ENCODE results near the gene WDR86. TPM values are rescaled to one million over a fixed set of nuclear protein-coding genes. Genes with fewer than 3 reads are reported as not detected.

The WDR86 gene
- total and polyA plus RNA-seq, 8 donors: 0.85 to 24.1 (median 19.5) TPM

DNA sequence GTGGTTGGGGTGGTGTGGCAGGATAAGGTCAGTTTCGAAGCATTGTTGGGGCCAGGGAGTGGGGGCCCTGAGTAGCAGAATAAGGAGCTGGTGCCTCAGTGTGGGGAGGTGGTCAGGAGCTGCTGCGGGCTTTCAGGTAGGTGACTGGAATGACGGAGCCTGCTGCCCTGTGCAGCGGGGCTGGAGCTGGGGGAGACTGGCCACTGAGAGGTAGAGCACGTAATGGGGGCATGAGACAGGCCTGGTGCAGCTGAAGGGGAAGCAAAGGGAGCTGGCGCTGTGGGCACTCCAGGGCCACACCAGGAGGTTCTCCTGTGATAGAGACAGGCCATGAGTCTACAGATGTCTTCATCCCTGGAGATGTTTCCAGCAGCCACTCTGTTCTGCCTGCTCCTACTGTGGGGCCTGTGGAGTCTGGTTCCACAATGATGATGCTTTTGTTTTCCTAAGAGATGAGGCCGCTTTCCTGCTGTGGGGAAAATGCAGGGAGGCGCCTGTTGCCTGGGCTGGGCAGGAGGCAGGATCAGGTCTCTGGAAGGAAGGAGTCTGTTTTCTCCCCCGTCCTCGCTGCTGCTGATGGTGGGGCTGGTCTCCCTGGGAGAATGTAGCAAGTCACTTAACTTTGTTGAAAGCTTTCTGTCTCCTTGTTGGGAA, 37.1 kb downstream of the WDR86 start:
- DNase-seq: peak in 1 of 4 donors; percentile 43
- H3K36me3 ChIP-seq: peaks cover 0 to 89% of the 10 kb centered on the region in 2 donors
- H3K27me3 ChIP-seq: no peaks in the 10 kb centered on the region
- H3K9me3 ChIP-seq: no peaks in the 10 kb centered on the region
- TF ChIP-seq CTCF (IDR thresholded peaks at IDR 0.05): no peak
- peaks cover 0 to 8% of the 10 kb centered on the region in 2 donors for H3K4me1 ChIP-seq
- no peak overlapping the region for H3K27ac ChIP-seq
- intact Hi-C loops (cut with DNase I): loop anchor here in 1 of 2 donors (10.0 kb wide), 1 partner anchor 392 kb away; no protein-coding TSS in a partner anchor
- H3K4me3 ChIP-seq: no peak overlapping the region
- no peak for ATAC-seq

- peaks cover 6 to 10% of the 10 kb centered on the region in 2 donors for H3K4me1 ChIP-seq
- TF ChIP-seq CTCF (IDR thresholded peaks at IDR 0.05): no peak
- no peaks in the 10 kb centered on the region for H3K9me3 ChIP-seq
- DNase-seq (no peak), ATAC-seq (no peak)
- H3K27ac ChIP-seq: no peak overlapping the region
- no peak overlapping the region for H3K4me3 ChIP-seq
- H3K36me3 ChIP-seq: peaks cover 0 to 78% of the 10 kb centered on the region in 2 donors
- intact Hi-C loops (cut with DNase I): loop anchor here in 1 of 2 donors (10.0 kb wide), 1 partner anchor 394 kb away; no protein-coding TSS in a partner anchor
- no peaks in the 10 kb centered on the region for H3K27me3 ChIP-seq
Measured at GRCh38 chr7:151371266-151371665, 38.6 kb downstream of the WDR86 start.

GRCh38 chr7:151368136-151368571, 41.7 kb downstream of the WDR86 start:
- Histone ChIP-seq H3K27me3 (no peaks in the 10 kb centered on the region), H3K4me3 (no peak overlapping the region), H3K4me1 (peaks cover 6 to 10% of the 10 kb centered on the region in 2 donors), H3K36me3 (peaks cover 0 to 53% of the 10 kb centered on the region in 2 donors), H3K9me3 (no peaks in the 10 kb centered on the region), H3K27ac (no peak overlapping the region)
- ATAC-seq (peak; percentile 99), DNase-seq (peak; percentile 66 to 90 (median 81))
- TF ChIP-seq CTCF (IDR thresholded peaks at IDR 0.05): peak; percentile 94 to 98
- intact Hi-C loops (cut with DNase I): loop anchor here in 1 of 2 donors (2.0 kb wide), 1 partner anchor 81 kb away; no protein-coding TSS in a partner anchor

DNA sequence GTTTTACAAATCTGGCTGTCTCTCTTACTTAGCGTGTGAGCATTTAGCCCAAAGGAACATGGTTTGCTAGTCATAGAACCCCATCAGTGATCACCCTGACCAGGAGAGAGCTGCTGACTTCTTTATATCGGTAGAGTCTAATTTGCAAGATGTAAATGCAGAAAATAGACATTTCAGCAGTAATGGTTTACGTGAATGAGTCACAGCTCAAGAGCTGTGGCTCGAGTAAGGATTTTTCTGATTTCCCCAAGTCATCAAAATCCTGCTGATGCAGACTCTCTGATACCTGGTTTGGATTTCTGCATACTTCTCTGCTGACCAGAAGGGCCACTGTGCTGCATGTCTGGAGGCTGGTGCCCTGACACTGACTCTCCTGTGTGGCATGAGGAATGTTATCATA, 42.6 kb downstream of the WDR86 start:
- no peaks in the 10 kb centered on the region for H3K9me3 ChIP-seq
- no peaks in the 10 kb centered on the region for H3K27me3 ChIP-seq
- ATAC-seq (no peak), DNase-seq (no peak)
- H3K4me1 ChIP-seq: peaks cover 6 to 10% of the 10 kb centered on the region in 2 donors
- peak overlapping the region in 1 of 2 donors; percentile 5 for H3K27ac ChIP-seq
- no peak overlapping the region for H3K4me3 ChIP-seq
- TF ChIP-seq CTCF (IDR thresholded peaks at IDR 0.05): no peak
- H3K36me3 ChIP-seq: peaks cover 0 to 53% of the 10 kb centered on the region in 2 donors
- intact Hi-C loops (cut with DNase I): no loop called here

GRCh38 chr7:151366880-151367222, 43.0 kb downstream of the WDR86 start:
- TF ChIP-seq CTCF (IDR thresholded peaks at IDR 0.05): no peak
- Histone ChIP-seq H3K36me3 (peaks cover 0 to 53% of the 10 kb centered on the region in 2 donors), H3K4me1 (peaks cover 6 to 10% of the 10 kb centered on the region in 2 donors), H3K9me3 (no peaks in the 10 kb centered on the region), H3K27ac (peak overlapping the region; percentile 3 to 11), H3K4me3 (no peak overlapping the region), H3K27me3 (no peaks in the 10 kb centered on the region)
- peak; percentile 46 for ATAC-seq
- intact Hi-C loops (cut with DNase I): no loop called here
- DNase-seq: peak in 2 of 4 donors; percentile 85 to 91
